RKO (cell line): ENCODE measurements around the gene LSM10.

Source experiments
- DNase-seq: peaks from one replicate; pipeline ENCODE4 v3.0.0-alpha.2; 2016; ENCODE audit warnings: low spot score

LSM10 gene

DNA sequence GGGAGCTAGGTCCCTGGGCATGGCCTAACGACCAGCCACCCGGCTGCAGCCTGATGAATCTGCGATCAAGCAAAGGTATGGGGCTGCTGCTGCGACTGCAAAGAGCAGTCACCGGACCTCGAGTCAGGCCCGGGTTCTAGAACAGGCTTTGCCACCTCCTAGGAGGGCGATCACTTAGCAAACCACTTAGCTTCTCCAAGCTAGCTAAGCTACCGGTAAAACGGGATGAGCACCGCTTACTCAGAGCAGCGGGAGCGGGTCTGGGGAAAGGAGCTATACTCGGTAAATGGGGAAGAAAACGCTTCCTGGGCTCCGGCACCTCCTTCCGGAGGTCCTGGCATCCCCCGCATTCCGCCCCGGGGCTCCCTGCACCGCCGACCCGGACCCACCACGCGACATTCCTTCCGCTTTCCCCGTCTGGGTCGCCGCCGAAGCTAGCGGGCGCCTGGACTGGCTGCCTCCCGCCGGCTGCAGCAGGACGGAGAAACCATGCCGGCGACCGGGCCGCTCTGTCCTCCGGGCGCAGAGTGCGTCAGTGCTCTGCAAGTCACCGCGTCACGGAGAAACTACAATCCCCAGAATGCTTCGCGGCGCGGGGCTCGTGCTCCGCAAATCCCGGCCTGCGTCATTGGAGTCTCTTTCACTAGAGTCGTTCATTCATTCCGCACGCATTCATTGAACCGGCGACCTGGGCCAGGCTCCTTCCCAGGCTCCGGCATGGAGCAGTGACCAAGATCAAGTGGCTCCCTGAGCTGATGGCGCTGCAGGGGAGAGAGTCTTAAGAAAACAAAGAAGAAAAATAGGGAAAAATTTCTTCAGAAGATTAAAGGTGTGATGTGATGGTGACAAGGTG lies at the start of gene LSM10:
LSM10 (minus strand) TSS at position 531 of the 853 bp plus-strand sequence. CDS start 3,779 bp downstream, outside the sequence.
- peak; percentile 94 for DNase-seq

DNA sequence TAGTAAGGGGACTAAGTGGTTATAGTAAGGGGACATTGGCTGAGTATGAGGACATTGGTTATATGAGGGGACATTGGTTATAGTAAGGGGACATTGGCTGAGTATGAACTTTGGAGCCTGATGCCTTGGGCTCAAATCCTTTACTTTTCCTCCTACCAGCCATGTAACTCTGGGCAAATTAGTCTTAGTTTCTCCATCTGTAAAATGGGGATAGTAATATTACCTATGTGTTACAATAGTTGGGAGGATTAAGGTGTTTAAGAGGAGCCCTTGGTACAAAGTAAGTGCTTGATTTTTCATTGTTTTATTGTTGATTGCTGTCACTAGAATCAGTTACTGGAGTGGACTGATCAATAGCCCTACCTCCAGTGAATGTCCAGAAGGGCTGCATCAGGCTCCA lies 49.7 kb upstream of the LSM10 start:
- DNase-seq: no peak

DNA sequence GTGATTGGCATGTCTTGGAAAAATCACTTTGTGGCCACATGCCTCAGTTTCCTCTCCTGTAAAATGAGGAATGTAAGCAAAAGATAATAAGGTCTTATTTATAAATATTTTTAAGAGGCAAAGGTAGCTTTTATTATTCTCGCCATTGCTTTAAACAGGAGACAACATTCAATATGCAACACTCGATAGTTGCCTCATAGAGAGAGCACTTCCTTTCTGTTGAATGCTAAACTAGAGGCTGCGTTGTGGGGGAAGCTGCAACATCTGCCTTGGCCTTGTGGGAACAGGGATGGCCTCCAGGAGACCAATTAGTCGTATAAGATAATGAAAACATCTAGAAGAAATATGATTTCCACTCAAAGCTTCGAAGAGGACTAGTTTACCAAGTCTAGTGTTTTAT lies 49.0 kb upstream of the LSM10 start:
- no peak for DNase-seq

DNA sequence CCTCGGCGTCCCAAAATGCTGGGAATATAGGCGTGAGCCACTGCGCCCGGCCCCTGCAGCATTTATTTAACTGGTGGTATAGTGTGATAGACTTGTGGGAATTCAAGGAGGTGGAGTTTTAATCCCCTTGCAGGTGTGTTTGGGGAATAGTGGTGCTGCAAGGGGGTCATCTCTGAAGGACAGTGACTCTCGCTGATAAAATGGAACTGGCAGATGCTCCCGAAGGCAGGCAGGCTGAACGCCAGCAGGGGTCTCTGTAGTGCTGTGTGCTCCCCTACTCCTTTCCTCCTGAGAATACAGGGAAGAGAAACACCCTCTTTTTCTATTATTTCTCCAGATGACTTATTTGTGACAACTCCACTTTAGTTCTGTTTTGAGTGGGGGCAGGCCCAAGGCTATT lies 48.6 kb upstream of the LSM10 start:
- no peak for DNase-seq

DNA sequence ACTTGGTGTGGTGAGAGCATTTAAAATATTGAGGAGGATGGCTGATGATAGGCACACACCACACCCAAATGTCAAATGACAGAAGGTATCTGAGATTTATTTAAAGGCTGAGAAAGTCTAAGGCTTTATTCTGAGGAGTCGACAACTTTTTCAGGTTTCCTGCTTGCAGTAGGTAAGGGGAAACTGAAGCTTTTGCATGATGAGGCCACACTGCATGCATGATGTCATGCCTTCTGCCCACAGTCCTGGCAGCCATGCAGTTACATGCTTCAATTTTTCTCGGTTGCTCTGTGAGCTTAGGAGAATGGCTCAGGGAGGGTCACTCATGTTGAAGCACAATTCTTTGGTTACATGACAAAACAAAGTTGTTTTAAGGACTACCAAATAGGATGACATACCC lies 45.6 kb upstream of the LSM10 start:
- DNase-seq: no peak

DNA sequence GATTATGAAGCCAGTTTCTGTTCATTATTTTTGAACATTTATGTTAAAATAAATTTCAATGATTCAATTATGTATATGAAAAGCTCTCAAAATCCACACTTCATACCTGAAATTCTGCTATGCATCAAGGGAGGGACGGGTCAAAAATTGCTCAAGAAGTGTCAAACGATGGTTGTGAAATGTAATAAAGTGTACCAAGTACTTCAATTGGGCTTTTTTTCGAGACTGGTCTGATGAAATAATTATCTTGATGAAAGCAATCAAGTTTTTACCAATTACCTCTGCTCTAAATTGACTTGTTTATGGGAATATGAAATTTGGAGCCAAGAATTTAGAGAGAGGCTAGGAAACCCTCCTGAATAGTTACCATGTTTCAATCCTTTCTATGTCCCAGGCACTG lies 44.6 kb upstream of the LSM10 start:
- no peak for DNase-seq

DNA sequence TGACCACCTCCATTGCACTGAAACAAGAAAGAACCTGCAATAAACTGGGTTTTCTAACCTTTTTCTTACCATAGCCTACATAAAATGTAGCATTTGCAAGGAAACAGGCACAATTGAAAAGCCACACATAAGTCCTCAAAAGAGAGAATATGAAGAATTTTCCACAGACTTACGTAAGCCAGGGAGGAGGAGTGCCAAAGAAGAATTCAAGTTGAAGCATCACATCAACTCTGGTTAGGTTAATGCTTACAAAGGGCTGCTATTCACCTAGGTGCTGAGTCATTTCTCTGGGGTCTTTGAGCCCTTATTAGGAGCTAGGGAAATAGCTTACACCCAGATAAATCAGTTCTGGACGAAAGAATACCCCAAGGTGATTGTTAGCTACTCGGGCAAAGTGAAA lies 42.9 kb upstream of the LSM10 start:
- no peak for DNase-seq

DNA sequence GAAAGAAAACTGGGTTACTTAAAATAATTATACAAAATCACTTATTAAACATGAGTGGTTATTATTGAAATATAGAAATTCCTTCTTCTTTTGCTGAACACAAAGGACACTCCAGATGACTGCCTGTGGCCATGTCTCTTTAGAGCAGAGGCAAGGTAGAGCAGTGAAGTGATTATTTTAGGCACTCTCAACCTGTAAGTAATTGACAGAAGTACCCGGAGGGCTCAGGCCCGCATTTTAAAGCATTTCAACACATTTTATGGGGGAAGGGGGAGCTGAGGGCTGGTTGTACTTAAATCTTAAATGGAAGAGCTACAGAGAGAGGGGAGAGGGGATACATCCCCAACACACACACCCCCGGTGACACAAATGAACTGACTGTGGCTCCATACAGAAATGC lies 42.3 kb upstream of the LSM10 start:
- no peak for DNase-seq

DNA sequence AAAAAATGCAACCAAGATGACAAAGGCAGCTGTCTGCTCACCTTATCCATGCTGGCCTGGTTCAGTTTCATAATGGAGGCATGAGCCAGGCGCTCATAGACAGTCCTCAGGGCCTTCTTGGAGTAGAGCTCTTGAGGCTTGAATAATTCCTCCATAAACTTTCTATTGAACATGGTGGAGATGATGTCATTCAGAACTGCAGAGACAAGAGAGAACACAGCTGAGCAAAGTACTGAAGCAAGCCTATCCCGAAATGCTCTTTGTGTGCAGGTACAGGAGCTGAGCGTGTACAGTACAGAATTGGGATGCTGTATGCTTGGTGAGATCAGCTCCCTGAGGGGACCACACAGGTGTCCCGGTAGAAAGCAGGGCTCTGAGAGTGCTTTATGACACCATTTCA lies 41.0 kb upstream of the LSM10 start:
- DNase-seq: no peak

DNA sequence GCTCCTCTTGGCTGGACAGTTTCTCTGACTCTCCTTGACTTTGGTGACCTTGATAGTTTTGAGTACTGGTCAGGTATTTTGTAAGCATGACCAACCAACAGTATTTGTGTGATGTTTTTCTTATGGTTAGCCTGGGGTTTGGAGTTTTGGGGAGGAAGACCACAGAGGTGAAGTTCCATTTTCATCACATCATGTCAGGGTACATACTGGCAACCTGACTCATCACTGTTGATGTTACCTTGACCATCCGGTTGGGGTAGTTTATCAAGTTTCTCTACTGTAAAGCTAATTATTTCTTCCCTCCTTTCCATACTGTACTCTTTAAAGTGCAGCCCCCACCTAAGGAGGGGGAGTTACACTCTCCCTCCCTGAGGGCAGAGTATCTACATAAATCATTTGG lies 39.1 kb upstream of the LSM10 start:
- DNase-seq: no peak

DNA sequence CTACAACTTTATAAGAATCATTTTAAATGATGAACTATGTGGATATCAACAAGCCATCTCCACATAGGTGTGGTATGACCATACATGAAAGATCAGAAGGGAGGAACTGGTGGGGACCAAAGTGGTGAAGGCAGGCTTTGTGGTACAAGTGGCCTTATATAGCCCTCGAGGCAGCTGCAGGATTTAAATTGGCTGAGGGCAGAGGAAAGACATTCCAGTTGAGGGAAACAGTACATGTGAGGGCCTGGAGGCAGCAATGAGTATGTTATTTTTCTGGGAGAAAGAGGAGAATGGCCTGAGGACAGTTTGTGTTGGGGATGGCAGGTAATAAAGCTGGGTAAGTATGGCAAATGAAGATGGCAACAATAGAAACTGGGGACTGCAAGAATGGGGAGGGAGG lies 35.4 kb upstream of the LSM10 start:
- DNase-seq: no peak

DNA sequence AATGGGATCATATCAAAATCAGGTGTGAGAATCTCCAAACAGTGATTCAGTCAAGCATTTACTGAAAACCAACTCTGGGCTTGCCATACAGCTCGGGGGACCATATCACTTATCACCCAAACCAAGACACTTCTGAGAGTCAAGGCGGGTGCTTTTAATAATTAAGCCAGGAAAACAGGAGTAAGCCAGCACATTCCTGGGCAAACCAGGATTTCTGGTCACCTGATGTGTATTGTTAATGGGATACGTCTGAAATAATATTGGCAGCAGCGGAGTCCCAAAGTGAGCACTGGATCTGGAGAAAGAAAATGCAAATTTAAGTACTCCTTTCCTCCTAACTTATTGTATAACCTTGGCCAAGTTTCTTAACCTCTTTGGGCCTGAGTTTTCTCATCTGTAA lies 34.9 kb upstream of the LSM10 start:
- DNase-seq: no peak

DNA sequence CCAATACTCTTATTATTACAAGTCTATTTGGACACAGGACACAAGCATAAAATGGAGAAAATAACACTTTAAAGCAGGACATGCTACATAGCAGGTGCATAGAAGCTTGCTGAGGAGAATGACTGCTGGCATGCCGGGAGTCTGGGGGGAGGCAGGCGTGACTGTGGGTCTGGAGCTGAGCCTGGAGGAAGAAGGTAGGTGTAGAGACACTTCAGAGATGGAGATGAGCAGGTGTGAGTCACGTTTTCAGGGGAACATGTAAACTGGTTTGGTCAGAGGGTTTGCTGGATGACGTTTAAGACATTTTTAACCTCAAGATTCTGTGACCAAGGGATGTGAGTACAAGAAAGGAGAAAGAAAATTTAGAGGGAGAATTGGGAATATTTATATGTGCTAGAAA lies 28.1 kb upstream of the LSM10 start:
- DNase-seq: no peak

DNA sequence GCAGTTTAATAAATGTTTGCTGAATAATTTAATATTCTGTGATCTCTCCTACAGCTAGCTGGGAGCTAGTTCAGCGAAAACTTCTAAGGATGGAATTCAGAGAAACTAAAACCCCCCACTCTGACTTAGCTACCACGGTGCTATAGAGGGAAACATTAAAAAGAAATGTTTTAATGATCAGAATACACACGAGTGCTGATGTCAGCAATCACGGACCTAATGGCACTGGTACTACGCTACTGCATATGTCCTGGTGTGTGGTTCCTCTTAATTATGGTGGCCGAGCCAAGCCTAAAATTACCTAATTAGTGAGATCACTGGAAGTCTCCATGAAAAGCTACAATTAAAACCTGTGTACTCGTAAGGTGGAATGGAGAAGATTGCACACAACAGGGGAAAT lies 23.9 kb upstream of the LSM10 start:
- no peak for DNase-seq

DNA sequence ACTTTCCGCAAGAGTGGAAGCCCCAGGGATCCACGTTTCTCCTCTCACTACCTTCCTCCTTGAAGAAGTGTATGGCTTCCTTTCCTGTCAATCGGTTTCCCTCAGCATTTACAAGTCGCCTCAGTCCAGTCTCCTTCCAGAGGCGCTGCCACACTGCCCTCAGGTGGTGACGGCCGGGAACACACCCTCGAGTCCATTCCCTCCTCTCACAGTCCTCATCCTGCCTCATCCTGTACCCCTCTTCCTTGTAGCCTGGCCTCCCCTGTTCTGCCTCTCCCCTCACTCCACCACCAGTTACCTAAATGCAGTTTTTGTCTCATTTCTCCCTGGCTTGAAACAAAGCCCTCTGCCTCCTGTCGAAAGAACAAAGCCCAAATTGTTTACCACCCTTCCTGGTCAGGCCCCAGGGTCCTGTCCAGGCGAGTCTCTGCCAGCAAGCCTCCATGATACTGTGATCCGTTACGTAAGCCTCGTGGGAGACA lies 23.2 kb upstream of the LSM10 start:
- peak; percentile 84 for DNase-seq

DNA sequence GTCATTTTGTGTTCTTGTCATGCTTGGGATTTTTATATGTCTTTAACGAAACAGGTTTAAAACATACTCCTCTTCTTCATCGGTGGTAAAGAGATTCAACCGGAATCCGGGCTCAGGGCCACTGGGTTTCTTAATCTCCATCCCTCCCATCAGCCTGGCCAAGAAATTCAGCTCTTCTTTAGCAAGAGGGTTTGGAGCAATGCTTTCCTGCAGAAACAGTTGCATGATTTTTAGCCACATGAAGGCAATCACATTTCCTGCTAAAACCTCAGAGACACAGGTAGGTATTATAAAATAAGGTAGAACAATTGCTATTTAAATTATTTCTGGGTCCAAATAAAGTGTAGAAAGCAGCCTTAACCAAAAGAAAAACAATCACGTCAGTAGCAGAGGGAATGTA lies 22.7 kb upstream of the LSM10 start:
- DNase-seq: no peak

DNA sequence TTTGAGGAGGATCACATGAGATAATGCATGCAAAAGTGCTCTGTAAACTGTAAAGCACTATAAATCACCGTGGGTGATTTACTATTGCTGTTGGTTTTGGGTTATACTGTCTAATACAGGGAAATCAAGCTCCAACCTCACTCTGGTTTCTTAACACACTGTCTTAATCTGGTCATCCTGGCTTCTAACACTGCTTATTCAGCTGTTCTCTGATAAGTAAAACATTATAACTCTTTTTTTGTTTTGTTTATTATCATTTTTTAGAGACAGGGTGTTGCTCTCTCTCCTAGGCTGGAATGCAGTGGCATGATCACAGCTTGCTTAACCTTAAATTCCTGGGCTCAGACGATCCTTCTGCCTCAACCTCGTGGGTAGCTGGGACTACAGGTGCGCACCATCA lies 21.9 kb upstream of the LSM10 start:
- no peak for DNase-seq

DNA sequence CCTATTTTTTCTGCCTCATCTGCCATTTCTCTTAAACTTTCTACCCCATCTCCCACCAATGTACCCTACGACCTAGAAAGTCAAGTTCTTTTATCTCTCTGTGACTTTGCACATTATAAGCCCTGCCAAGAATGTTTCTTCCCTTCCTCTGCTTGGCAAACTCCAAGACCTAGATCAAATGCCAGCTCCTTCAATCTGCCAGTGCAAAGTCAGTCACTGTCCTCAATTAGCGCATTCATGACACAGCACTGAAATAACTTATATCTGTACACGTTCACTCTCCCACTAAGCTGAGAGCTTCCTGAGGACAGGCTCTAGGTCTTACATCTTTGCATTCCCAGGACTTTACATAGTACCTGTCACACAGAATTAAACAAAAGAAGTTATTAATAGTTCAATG lies 21.4 kb upstream of the LSM10 start:
- DNase-seq: no peak

DNA sequence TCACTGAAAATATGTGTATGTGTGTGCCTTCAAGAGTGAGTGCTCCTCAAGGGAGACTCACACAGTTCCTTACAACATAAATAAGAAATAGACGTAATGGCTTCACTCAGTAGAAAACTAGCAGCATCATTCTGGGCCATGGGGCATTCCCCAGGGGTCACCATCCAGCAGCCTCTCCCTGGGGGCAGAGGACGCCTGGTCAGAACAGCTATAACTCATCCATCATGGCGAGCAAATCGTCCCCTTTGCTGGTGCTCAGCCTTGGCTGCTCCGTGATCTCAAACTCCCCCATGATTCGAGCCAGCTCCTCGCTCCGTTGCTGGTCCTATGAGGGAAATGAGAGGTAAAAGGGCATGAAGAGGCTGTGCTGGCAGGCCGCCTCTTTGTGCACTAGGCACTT lies 20.2 kb upstream of the LSM10 start:
- no peak for DNase-seq

DNA sequence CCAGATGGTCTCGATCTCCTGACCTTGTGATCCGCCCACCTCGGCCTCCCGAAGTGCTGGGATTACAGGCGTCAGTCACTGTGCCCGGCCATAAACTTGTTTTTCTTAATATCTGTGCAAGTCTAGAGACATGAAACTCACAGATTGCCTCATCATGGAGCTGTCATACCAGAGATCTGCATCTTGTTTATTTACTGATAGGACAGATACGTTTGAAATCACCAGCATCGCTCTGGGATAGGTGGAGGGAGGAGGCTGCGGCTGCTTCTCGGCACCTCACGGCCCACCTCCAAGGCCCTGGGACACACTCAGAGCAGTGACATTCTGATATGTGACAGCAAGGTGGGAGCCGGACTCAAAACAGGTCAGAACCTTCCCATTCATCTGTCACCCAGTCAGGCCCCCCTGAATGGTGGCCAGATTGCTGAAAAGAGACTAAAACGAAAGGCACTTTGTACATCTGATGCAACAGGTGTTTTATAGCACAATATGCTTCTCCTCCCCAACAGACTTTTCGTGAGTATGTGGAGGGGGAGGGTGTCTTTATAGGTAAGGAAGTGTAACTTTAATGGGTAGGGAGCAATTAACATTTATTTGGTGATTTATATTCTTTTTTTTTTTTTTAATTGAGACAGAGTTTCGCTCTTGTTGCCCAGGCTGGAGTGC lies 18.1 kb upstream of the LSM10 start:
- DNase-seq: no peak

DNA sequence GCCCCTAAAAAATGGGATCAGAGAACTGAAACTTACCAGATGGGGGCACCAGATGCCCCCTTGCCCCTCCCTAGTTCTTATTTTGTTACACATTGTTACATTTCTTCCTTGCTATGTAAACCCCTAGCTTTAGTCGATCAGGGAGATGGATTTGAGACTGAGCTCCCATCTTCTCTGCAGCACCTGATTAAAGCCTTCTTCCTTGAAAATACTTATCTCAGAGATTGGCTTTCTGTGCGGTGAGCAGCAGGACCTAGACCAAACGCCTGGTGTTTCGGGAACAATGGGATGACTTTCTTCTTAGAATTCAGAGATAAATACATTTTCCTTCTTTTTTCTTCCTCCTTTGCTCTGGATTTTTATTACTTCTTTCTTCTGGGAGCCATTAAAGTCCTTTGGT lies 16.7 kb upstream of the LSM10 start:
- no peak for DNase-seq

DNA sequence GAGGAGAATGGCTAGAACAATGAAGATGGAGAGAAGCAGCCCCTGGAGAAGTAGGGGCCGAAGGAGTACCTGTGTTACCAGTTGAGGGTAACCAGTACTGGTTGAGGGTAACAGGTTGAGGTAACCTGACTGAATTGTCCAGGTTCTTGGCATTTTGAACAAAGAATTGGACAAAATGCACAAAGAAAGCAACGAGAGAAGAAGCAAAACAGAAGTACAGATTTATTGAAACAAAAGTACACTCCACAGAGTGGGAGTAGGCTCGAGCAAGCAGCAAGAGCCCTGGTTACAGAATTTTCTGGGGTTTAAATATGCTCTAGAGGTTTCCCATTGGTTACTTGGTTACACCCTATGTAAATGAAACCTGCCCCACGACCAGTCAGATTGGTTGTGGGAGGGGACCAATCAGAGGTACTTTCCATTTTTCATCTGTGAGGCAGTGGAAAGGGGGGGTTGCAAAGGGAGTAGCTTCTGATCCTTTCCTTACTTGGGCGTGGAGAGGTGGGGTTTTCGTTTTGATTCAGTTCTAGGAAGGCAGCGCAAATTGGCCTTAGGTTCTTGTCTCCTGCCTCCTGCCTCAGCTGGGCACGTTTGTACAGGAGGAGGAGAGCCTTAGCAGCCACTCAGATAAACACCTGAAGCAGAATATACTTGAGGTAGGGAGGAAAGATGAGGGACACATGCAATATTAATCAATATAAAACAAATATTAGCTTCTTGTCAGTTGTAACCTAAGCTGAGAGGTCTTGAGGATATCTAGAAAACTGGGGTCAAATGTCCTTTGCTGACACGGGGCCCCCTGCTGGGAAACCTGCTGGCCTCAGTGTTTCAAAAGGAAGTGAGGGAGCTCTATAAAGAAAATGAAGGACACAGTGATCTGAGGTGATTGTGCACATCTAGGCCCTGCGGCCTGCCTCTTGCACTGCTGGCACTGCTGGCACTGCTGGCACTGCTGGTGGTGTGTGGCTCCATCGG lies 14.3 kb upstream of the LSM10 start:
- peak; percentile 58 for DNase-seq
